ENCODE results near the gene ZNF322. TPM values are rescaled to one million over a fixed set of nuclear protein-coding genes. Genes with fewer than 3 reads are reported as not detected.

The ZNF322 gene
- total RNA-seq, 1 donor from 2014 or later: 11.0 TPM

DNA sequence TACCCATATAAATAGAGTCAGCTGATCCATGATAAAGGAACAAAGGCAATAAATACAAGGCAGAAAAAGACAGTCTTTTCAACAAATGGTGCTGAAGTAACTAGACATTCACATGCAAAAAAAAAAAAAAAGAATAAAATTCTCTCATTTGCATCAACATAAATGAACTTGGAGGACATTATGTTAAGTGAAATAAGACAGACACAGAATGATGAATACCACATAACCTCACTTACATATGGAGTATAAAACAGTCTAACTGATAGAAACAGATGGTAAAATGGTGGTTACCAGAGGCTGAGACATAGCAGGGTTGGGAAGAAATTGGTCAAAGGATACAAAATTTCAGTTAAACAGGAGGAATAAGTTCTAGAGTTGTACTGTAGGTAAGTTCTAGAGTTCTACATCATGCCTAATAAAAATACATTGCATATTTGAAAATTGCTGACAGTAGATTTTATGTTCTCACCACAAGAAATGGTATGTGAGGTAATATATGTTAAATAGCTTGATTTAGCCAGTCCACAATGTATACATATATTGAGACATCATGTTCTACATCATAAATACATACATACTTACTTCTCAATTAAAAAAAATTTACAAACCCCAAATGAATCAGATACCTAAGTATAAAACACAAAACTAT is 8.3 kb downstream of the ZNF322 start:
- Mint-ChIP-seq H3K4me3 (no peak overlapping the region), H3K36me3 (ENCODE audit: low read depth) (peaks cover 57% of the 10 kb centered on the region)
- intact Hi-C loops (cut with micrococcal nuclease): no loop called here

DNA sequence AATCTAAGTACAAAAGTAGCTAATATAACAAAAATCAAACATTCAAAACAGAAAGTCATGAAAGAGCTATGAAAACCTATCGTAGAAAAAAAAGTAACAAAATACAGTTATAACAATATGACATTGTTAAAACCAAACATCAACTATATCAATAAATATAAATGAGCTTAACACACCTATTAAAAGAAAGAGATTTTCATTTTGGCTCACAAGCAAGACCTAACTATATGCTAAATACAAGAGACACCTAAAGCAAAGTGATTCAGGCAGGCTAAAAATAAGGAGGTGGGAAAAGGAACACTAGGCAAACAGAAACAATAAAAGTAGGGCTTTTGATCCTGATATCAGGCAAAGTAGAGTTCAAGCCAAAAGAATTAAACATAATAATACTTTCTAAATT is 13.5 kb downstream of the ZNF322 start:
- H3K27ac Mint-ChIP-seq: no peak overlapping the region
- no peaks in the 10 kb centered on the region for H3K4me1 Mint-ChIP-seq
- H3K27me3 Mint-ChIP-seq: no peaks in the 10 kb centered on the region
- H3K36me3 Mint-ChIP-seq (ENCODE audit: low read depth): peaks cover 64% of the 10 kb centered on the region
- H3K9me3 Mint-ChIP-seq: peaks cover 52% of the 10 kb centered on the region
- no peak for DNase-seq
- intact Hi-C loops (cut with micrococcal nuclease): no loop called here
- no peak overlapping the region for H3K4me3 Mint-ChIP-seq

More for the DNA sequence above, 8.3 kb downstream of the ZNF322 start:
- H3K27ac Mint-ChIP-seq: no peak overlapping the region
- DNase-seq: no peak
- H3K4me1 Mint-ChIP-seq: no peaks in the 10 kb centered on the region
- H3K9me3 Mint-ChIP-seq: peaks cover 25% of the 10 kb centered on the region
- H3K27me3 Mint-ChIP-seq: no peaks in the 10 kb centered on the region

DNA sequence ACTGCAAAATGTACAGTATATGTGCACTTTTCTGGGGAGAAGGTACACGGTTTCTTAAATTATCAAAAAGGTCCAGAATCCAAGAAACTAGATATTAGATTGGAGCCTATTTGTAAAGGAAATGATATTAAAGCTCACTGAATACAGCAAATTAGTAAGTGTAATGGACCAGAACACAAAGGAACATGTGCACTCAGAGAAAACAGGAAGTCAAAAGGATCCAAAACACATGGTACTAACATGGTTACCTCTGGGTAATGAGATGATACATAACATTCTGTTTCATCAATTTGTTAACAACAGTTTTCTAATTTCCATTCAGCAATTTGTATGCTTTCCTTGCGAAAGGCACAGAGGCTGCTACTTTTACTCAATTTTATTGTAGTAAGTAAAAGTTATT is 18.7 kb downstream of the ZNF322 start:
- no peaks in the 10 kb centered on the region for H3K4me1 Mint-ChIP-seq
- H3K27me3 Mint-ChIP-seq: no peaks in the 10 kb centered on the region
- peaks cover 65% of the 10 kb centered on the region for H3K36me3 Mint-ChIP-seq (ENCODE audit: low read depth)
- no peak for DNase-seq
- intact Hi-C loops (cut with micrococcal nuclease): no loop called here
- H3K27ac Mint-ChIP-seq: no peak overlapping the region
- no peak overlapping the region for H3K4me3 Mint-ChIP-seq
- peaks cover 46% of the 10 kb centered on the region for H3K9me3 Mint-ChIP-seq

DNA sequence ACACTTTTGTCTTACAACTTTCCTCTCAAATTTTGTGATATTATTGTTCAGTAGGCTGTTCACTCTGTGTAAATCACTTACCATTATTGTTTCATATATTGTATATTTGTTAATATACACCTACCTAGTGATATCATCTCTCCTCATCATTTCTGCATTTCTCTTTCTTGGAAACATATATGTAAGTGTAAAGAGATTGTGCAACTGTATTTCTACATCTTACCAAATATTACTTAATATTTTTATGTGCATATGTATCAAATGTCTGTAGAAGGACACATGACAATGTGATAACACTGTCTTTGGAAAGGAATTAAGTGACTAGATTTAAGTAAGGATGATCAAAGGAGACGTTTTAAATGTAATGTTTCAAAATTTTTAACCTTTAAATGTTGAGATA is 30.2 kb downstream of the ZNF322 start:
- Mint-ChIP-seq H3K9me3 (peaks cover 18% of the 10 kb centered on the region), H3K4me3 (no peak overlapping the region), H3K27me3 (no peaks in the 10 kb centered on the region)

DNA sequence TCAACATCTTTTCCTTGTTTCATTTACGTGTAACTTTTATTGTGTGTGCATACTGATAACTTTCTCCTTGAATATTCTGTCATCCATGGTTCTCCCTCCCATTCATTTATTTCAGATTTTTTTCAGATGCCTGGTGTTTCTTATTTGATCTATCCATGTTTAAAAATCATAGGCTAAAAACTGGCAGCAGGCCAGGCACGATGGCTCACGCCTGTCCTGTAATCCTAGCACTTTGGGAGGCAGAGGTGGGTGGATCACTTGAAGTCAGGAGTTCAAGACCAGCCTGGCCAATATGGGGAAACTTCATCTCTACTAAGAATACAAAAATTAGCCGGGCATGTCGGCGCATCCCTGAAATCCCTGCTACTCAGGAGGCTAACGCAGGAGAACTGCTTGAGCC is 31.7 kb downstream of the ZNF322 start:
- H3K36me3 Mint-ChIP-seq (ENCODE audit: low read depth): no peaks in the 10 kb centered on the region
- H3K4me3 Mint-ChIP-seq: no peak overlapping the region
- H3K27ac Mint-ChIP-seq: no peak overlapping the region
- DNase-seq: no peak
- intact Hi-C loops (cut with micrococcal nuclease): no loop called here
- H3K27me3 Mint-ChIP-seq: no peaks in the 10 kb centered on the region
- no peaks in the 10 kb centered on the region for H3K4me1 Mint-ChIP-seq
- peaks cover 10% of the 10 kb centered on the region for H3K9me3 Mint-ChIP-seq

More for the DNA sequence above, 30.2 kb downstream of the ZNF322 start:
- Mint-ChIP-seq H3K36me3 (ENCODE audit: low read depth) (peaks cover 7% of the 10 kb centered on the region), H3K4me1 (no peaks in the 10 kb centered on the region), H3K27ac (no peak overlapping the region)
- intact Hi-C loops (cut with micrococcal nuclease): no loop called here
- DNase-seq: no peak

DNA sequence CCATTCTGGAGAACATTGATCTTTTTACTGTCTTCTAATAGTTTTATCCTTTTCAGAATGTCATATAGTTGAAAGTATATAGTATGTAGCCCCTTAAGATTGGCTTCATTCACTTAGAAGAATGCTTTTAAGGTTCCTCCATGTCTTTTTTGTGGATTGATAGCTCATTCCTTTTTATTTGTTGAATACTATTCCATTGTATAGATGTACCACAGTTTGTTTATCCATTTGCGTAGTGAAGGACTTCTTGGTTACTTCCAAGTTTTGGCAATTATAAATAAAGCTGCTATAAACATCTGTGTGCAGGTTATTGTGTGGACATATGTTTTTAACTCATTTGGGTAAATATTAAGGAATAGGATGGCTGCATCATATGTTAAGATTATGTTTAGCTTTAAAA is 35.0 kb downstream of the ZNF322 start:
- H3K27me3 Mint-ChIP-seq: peaks cover 2% of the 10 kb centered on the region
- intact Hi-C loops (cut with micrococcal nuclease): no loop called here
- DNase-seq: no peak
- H3K4me3 Mint-ChIP-seq: no peak overlapping the region
- no peak overlapping the region for H3K27ac Mint-ChIP-seq
- no peaks in the 10 kb centered on the region for H3K36me3 Mint-ChIP-seq (ENCODE audit: low read depth)
- no peaks in the 10 kb centered on the region for H3K4me1 Mint-ChIP-seq
- peaks cover 12% of the 10 kb centered on the region for H3K9me3 Mint-ChIP-seq

DNA sequence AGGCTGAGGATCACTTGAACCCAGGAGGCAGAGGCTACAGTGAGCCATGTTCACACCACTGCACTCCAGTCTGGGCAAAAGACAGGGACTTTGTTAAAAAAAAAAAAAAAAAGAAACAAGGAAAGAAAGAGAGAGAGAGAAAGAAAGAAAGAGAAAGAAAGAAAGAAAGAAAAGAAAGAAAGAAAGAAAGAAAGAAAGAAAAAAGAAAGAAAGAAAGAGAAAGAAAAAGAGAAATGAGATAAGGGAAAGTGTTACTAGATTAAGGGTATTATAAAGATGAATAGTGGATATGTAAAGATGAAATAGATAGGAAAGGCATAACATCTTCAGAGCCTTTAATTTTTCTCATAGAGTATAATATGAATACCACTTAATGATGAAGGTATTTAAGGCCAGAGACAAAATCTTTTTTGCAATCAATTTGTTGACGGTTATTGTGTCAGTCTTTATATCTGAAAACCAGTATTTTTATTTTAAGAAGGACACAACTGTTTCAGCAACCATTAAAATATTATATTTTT is 36.1 kb downstream of the ZNF322 start:
- Mint-ChIP-seq H3K27ac (no peak overlapping the region), H3K27me3 (peaks cover 2% of the 10 kb centered on the region), H3K36me3 (ENCODE audit: low read depth) (no peaks in the 10 kb centered on the region), H3K9me3 (peaks cover 10% of the 10 kb centered on the region), H3K4me3 (no peak overlapping the region), H3K4me1 (no peaks in the 10 kb centered on the region)
- intact Hi-C loops (cut with micrococcal nuclease): no loop called here
- no peak for DNase-seq

DNA sequence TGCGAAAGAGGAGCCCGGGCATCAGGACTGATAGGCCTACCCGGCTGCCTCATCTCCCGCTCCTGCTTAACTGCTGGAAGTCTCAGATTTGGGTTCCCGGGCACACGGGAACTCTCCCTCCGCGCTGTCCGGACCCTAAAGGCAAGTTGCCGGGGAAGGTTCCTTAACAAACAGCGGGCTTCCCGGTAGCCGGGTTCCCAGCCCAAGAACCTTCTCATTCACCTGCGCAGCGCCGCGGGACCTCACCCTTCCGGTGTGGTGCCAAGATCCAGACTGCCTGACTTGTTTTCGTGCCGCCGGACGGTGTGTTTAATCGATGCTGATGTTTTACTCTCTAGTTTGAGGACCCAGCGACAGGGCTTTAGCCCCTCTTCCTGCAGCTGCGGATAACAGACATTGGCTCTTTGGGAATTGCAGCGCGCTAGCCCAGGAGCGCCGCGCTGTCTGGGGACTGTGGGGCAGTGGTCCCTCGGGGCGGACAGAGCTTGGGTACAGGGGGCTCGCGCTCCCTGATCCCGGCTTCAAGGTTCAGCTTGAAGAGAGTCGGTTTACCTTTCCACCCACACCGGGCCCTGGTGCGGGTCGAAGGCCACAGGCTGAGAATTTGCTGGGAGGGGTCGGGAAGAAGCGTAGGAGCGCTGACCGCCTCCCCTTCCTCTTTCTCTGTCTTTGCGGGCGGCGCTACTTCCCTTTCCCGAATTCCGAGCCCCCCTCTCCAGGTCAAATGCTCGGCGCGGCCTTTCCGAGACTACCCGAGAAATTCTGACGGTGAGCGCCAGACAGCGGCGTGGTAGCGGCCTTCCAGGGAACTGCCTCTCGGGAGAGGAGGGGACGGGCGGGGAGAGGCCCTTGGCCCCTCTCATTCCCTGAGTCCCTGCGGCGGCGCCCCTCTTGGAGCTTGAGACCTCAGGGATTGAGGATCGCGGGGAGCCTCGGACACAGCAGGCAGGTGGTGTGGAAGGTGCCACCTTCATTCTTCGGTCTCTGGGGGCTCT is 45.6 kb downstream of the ZNF322 start:
- H3K9me3 Mint-ChIP-seq: peaks cover 5% of the 10 kb centered on the region
- H3K36me3 Mint-ChIP-seq (ENCODE audit: low read depth): no peaks in the 10 kb centered on the region
- DNase-seq: peak; percentile 66

DNA sequence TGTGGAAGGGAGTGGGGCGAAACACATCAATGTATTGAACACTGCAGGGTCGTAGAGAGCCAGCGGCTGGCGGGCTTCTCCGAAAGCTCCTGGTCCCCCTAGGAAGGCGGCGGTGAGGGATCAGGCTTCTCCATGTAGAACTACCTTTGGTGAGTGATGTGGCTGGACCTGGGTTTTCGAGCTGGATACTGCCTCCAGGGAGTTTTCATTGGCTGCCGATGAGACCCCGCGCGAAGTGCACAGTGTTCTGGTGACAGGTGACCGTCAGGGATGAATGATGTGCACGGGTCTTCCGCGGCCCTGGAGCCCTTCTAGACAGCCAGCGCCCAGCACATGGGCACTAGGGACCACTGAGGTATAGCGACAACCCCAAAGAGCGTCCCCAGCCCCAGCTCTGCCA is 46.3 kb downstream of the ZNF322 start:
- H3K27ac Mint-ChIP-seq: no peak overlapping the region
- peak overlapping the region; percentile 77 for H3K4me3 Mint-ChIP-seq

More for the DNA sequence above, 45.6 kb downstream of the ZNF322 start:
- peaks cover 10% of the 10 kb centered on the region for H3K4me1 Mint-ChIP-seq
- peaks cover 48% of the 10 kb centered on the region for H3K27me3 Mint-ChIP-seq
- H3K4me3 Mint-ChIP-seq: peak overlapping the region; percentile 77
- no peak overlapping the region for H3K27ac Mint-ChIP-seq
- intact Hi-C loops (cut with micrococcal nuclease): no loop called here

DNA sequence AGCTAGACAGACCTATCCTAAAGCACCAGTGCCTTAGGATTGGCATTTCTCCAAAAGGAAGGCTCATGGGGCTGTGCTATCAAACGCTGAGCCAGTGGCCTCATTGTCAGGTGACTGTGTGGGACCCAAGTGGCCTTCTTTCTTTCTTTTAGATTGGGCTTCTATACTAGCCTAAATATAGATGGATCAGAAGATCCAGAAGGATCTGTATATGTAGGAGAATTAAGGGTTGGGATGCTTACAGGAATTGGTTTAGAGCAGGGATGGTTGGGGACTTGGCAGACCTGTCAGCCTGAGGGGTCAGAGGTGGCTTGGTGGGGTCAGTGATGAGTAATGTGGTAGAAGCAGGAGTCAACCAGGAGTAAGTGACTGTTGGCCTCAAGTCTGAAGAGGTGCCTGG is 47.9 kb downstream of the ZNF322 start:
- intact Hi-C loops (cut with micrococcal nuclease): no loop called here
- no peak overlapping the region for H3K27ac Mint-ChIP-seq
- H3K4me3 Mint-ChIP-seq: no peak overlapping the region
- peaks cover 15% of the 10 kb centered on the region for H3K4me1 Mint-ChIP-seq
- H3K27me3 Mint-ChIP-seq: peaks cover 48% of the 10 kb centered on the region
- DNase-seq: no peak
- peaks cover 5% of the 10 kb centered on the region for H3K9me3 Mint-ChIP-seq
- H3K36me3 Mint-ChIP-seq (ENCODE audit: low read depth): no peaks in the 10 kb centered on the region

More for the DNA sequence above, 46.3 kb downstream of the ZNF322 start:
- Mint-ChIP-seq H3K27me3 (peaks cover 48% of the 10 kb centered on the region), H3K4me1 (peaks cover 10% of the 10 kb centered on the region), H3K9me3 (peaks cover 5% of the 10 kb centered on the region), H3K36me3 (ENCODE audit: low read depth) (no peaks in the 10 kb centered on the region)
- DNase-seq: peak; percentile 53
- intact Hi-C loops (cut with micrococcal nuclease): no loop called here

DNA sequence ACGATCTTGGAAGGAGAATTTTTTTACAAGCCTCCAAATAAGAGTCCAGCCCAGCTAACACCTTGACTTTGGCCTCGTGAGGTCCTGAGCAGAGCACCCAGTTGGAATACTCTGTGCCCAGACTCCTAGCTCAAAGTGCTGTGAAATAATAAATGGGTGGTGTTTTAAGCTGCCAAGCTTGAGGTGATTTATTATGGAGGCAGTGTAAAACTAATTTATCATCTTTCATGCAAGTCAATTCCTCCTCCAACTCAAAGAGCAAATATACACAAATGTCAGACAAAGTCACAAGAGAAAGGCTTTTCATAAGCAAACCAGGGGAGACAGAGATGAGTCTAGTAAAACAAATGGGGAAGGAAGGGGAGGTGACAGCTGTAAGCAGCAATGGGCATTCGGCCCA is 50.1 kb downstream of the ZNF322 start:
- Mint-ChIP-seq H3K4me1 (peaks cover 15% of the 10 kb centered on the region), H3K36me3 (ENCODE audit: low read depth) (no peaks in the 10 kb centered on the region), H3K27ac (no peak overlapping the region), H3K4me3 (no peak overlapping the region), H3K27me3 (peaks cover 35% of the 10 kb centered on the region), H3K9me3 (no peaks in the 10 kb centered on the region)
- DNase-seq: no peak
- intact Hi-C loops (cut with micrococcal nuclease): no loop called here

DNA sequence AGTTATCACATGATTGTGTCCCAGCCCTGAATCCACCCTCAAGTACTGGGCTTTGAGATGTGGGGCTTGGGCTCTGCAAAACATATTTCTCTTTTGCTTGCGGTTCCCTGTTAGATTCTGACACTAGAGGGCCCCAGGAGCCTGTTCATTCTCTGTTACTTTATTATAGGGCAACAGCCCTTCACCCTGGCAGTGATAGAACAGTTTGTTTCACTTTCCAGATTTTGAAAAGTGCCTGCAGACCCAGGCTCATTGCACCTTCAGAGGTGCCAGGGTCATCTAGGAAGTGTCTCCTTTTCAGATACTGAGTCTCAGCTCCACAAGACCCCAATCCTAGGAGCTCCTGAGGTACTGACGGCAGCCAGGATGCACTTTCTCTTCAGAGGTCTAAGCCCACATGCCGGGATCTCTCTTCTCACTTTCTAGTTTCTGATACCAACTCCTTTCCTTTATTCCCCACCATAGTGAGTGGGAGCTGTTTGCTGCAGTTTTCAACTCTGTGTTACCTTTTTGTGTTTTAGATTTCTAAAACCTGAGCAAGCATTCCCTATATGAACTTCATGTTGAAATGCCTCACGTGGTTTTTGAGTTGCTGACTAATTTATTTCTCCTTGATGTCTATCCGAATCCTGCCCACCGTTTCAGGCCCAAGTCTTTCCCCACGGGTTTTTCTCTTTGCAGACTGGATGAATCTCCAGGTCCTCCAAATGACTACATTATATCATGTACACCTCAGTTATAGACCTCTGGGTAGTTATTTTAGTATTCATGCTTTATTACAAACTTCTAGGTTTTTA is 51.9 kb downstream of the ZNF322 start:
- H3K4me1 Mint-ChIP-seq: peaks cover 12% of the 10 kb centered on the region
- intact Hi-C loops (cut with micrococcal nuclease): loop anchor here (1.0 kb wide), 1 partner anchor 472 kb away; no protein-coding TSS in a partner anchor
- no peaks in the 10 kb centered on the region for H3K9me3 Mint-ChIP-seq
- H3K4me3 Mint-ChIP-seq: peak overlapping the region; percentile 12
- DNase-seq: peak; percentile 91
- peaks cover 16% of the 10 kb centered on the region for H3K27me3 Mint-ChIP-seq
- H3K36me3 Mint-ChIP-seq (ENCODE audit: low read depth): no peaks in the 10 kb centered on the region
- no peak overlapping the region for H3K27ac Mint-ChIP-seq

DNA sequence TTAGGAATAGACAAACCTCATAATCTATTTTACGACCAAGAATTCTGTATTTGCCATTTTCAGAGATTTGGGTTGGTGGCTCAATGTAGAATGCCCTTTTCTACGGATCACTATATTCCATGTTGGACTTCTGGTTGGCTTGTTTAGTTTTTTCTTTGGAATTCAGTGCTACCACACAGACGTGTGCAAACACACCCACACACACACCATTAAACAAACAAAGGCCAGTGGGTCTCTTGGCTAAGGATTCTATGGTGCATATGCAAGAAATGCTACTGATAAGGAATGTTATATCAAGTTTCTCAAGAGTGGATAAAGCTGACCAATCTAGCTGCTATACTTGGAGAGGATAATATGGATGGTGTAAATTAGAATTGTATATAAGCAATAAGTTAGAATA is 54.7 kb downstream of the ZNF322 start:
- intact Hi-C loops (cut with micrococcal nuclease): no loop called here
- H3K4me1 Mint-ChIP-seq: peaks cover 16% of the 10 kb centered on the region
- H3K9me3 Mint-ChIP-seq: no peaks in the 10 kb centered on the region
- H3K27me3 Mint-ChIP-seq: peaks cover 4% of the 10 kb centered on the region
- H3K36me3 Mint-ChIP-seq (ENCODE audit: low read depth): peaks cover 10% of the 10 kb centered on the region
- no peak overlapping the region for H3K4me3 Mint-ChIP-seq
- no peak overlapping the region for H3K27ac Mint-ChIP-seq
- DNase-seq: no peak

Measured in activated CD4-positive, alpha-beta T cell treated with anti-CD3 and anti-CD28 coated beads, Interleukin-2, amount 10 ng/mL, durations not matched to agents 24 days and 14 days (primary cell).